ENCODE data around the gene MAP1B.

MAP1B gene

DNA sequence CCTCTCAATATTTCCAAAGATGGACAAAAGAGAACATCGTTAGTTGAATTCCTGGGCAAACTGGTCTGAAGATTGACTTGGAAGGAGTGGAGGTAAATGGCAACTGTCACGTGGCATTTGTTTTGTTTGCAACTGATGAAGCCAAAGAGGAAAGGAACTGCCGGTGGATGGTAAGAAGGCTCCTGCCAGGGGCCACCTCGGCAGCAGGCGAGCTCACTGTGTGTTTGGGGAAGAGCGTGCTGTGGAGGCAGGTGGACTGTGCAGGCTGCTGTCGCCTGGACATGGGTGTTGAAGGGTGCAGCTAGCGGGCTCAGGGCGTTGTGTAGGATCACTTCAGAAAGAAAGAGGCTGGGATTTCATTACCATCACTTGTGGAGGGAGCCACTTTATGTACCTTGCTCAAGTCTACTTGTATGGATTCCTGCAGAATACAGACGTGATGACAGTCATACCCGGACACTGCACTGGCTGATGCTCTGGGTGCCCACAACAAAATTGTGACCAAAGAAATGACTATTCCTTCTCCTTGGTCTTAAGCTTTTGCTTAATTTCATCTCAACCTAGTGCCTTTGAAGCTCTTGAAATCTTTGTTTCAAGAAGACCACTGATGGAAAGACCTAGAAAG lies 72.7 kb downstream of the MAP1B start:
- no peak overlapping the region for H3K27ac Mint-ChIP-seq
- H3K36me3 Mint-ChIP-seq: no peaks in the 10 kb centered on the region
- no peaks in the 10 kb centered on the region for H3K9me3 Mint-ChIP-seq
- peaks cover 67% of the 10 kb centered on the region for H3K27me3 Mint-ChIP-seq
- H3K4me3 Mint-ChIP-seq: no peak overlapping the region
- H3K4me1 Mint-ChIP-seq: no peaks in the 10 kb centered on the region
- ATAC-seq: no peak

DNA sequence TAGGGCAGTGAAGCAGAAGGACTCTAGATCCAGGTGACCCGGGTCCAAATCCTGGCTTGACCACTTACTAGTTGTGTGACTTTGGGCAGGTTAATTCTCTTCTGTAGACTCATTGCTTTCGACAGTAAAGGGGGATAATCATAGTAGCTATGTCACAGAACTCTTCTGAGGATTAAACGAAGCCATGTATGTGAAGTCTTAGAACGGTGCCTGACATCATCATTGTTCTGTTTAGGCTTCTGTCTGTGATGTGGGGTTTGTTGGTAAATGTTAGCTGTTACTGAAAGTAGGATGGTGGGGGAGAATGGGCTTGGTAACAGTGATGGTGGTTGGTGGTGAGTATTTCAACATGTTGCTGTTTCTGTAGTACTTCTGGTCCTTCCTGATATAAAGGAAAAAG lies 73.7 kb downstream of the MAP1B start:
- no peaks in the 10 kb centered on the region for H3K4me1 Mint-ChIP-seq
- no peak for ATAC-seq
- no peaks in the 10 kb centered on the region for H3K36me3 Mint-ChIP-seq
- H3K9me3 Mint-ChIP-seq: no peaks in the 10 kb centered on the region
- H3K27me3 Mint-ChIP-seq: peaks cover 67% of the 10 kb centered on the region
- H3K27ac Mint-ChIP-seq: no peak overlapping the region
- H3K4me3 Mint-ChIP-seq: no peak overlapping the region

DNA sequence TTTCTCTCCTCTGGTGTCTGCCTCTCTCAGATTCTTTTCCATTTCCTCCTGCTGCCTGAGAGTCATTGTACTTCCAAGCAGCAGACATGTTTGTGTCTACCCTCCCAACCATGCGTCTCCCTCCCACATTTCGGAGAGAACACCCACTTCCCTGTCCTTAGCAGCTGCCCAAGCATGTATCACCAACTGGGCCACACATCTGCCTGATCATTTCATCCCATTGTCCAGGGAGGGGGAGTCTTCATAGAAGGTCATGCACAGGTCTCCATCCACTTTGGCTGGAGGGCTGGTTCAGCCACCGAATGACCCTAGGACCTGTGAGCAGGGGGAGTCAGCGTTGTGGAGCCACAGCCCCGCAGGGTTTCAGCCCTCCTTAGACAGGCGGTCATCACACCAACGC lies 75.4 kb downstream of the MAP1B start:
- Mint-ChIP-seq H3K36me3 (no peaks in the 10 kb centered on the region), H3K9me3 (no peaks in the 10 kb centered on the region), H3K27me3 (peaks cover 63% of the 10 kb centered on the region)

DNA sequence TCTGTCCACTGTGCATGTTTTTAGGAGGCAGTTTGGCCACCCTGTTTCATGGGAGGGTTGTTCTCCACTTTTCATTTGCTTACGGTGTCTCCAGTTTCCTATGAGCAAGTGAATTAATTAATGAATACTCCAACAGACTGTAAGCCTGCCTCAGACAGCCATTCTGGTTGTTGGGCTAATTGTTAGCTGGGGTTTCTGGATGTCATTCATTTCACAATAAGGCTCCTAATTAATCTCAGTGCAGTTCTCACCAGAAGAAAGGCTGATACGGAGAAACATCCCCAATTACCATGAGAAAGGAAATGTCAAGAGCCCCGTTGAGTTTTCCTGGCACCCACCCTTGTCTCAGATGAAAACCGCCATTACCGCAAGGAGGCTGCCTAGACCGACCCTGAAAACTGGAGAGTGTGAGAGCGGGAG lies 75.8 kb downstream of the MAP1B start:
- Mint-ChIP-seq H3K4me1 (no peaks in the 10 kb centered on the region), H3K27me3 (peaks cover 63% of the 10 kb centered on the region), H3K4me3 (no peak overlapping the region), H3K9me3 (no peaks in the 10 kb centered on the region), H3K36me3 (no peaks in the 10 kb centered on the region), H3K27ac (no peak overlapping the region)
- ATAC-seq: no peak

More for the DNA sequence above, 75.4 kb downstream of the MAP1B start:
- H3K27ac Mint-ChIP-seq: no peak overlapping the region
- no peak overlapping the region for H3K4me3 Mint-ChIP-seq
- no peak for ATAC-seq
- H3K4me1 Mint-ChIP-seq: no peaks in the 10 kb centered on the region

DNA sequence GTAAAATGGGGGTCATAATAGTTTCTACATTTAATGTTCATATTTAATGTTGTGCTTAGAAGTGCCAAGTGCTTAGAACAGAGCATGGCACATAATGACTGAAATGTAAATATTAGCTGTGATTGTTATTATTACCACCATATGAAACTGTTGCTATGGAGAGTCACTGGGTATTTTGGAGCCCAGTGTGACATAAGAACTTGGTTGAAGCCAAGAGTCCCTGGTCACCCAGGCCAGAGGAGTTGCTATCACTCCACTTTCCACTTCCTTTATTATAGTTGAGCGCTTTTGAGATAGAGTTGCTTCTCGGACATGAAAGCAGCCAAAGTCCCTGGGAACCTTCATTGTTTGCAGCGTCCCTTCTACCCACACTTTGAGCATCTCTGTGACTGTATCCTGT lies 77.1 kb downstream of the MAP1B start:
- peaks cover 59% of the 10 kb centered on the region for H3K27me3 Mint-ChIP-seq
- no peak for ATAC-seq

DNA sequence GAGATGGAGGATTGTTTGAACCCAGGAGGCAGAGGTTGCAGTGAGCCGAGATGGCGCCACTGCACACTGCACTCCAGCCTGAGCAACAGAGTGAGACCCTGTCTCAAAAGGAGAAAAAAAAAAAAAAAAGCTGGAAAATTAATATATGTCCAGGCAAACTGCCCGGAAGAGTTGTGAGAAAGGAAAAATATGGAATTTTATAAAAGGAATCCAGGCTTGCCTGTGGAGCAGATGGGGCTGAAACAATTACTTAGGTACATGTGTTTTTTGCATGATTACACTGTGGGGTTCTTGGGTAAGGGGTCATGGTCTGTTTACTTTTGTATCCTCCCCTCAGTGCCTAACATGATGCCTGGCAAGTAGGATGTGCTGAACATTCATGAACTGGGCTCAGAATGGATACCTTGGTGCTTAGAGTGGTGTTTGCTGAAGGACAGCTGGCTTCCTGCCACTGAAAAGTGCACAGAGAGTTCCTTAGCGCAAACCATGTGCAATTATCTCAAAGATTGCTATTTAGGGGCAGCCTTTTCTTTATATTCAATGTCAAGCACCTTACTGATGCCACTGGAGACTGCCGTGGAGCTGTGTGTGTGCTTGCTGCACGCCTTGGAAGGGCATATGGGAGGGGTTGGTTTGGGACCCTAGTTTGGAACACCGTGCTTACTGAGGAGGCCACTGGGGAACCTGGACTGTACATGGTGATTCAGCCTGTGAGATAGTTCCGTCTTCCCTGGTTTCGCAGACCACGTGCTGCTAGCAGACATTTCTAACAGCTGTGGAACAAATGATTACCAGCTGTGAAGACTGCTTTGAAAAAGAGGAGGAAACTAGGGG lies 78.4 kb downstream of the MAP1B start:
- H3K36me3 Mint-ChIP-seq: no peaks in the 10 kb centered on the region
- no peak for ATAC-seq
- H3K4me3 Mint-ChIP-seq: no peak overlapping the region
- peaks cover 46% of the 10 kb centered on the region for H3K27me3 Mint-ChIP-seq
- H3K27ac Mint-ChIP-seq: no peak overlapping the region
- no peaks in the 10 kb centered on the region for H3K9me3 Mint-ChIP-seq
- H3K4me1 Mint-ChIP-seq: no peaks in the 10 kb centered on the region

More for the DNA sequence above, 77.1 kb downstream of the MAP1B start:
- H3K27ac Mint-ChIP-seq: no peak overlapping the region
- H3K9me3 Mint-ChIP-seq: no peaks in the 10 kb centered on the region
- H3K36me3 Mint-ChIP-seq: no peaks in the 10 kb centered on the region
- no peak overlapping the region for H3K4me3 Mint-ChIP-seq
- no peaks in the 10 kb centered on the region for H3K4me1 Mint-ChIP-seq

DNA sequence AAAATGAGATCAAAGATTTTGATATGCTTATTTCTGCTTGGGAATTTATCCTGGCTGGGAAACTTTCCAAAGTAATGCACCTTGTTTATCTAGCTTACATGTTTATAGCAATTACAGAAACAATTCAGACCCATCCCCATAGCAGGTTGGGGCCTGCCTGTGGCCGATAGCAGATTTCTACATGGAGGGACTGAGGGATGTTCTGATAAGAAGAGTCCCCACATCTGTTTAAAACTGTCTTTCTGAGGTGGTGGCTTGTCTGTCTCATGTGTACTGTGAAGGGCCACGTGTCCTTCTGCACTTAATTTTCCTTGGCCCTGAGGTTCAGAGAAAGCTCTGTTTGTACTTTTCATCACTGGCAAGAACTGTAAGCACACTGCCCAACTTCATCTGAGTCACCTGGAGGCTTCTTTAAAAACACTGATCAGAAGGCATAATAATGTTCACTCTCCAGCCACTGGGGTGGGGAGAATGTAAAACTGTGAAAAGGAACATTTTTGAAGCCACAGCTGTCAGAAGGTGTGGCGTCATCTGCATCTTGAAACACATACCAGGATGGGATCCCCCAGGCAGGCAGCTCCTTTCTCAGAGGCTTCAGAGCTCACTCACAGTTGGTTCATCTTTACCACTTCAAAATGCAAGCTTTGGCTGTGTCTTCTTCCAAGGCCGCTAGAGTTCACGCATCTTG lies 80.3 kb downstream of the MAP1B start:
- H3K9me3 Mint-ChIP-seq: no peaks in the 10 kb centered on the region
- H3K27me3 Mint-ChIP-seq: peaks cover 30% of the 10 kb centered on the region
- ATAC-seq: no peak
- no peak overlapping the region for H3K27ac Mint-ChIP-seq
- no peak overlapping the region for H3K4me3 Mint-ChIP-seq
- no peaks in the 10 kb centered on the region for H3K36me3 Mint-ChIP-seq
- H3K4me1 Mint-ChIP-seq: no peaks in the 10 kb centered on the region

DNA sequence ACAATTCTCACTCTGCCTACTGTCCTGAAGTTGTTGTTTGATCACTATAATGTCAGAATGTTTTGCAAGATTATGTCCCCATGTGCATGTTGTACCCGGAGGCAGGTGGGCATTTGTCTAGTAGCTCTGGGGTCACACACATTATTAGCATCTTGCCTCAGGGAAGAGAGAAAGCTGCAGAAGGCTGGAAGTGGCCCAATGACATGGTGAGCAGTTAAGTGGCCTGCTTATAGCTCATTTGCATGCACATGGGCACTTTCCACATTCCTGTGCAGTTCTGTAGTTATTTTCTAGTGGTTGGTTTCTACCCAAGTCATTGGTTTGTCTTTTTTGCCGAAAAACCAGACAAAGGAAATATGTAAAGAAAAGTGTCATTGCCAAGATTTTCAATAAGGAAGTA lies 80.9 kb downstream of the MAP1B start:
- Mint-ChIP-seq H3K9me3 (no peaks in the 10 kb centered on the region), H3K27me3 (peaks cover 24% of the 10 kb centered on the region), H3K4me3 (no peak overlapping the region), H3K4me1 (no peaks in the 10 kb centered on the region), H3K27ac (no peak overlapping the region), H3K36me3 (no peaks in the 10 kb centered on the region)
- ATAC-seq: no peak

DNA sequence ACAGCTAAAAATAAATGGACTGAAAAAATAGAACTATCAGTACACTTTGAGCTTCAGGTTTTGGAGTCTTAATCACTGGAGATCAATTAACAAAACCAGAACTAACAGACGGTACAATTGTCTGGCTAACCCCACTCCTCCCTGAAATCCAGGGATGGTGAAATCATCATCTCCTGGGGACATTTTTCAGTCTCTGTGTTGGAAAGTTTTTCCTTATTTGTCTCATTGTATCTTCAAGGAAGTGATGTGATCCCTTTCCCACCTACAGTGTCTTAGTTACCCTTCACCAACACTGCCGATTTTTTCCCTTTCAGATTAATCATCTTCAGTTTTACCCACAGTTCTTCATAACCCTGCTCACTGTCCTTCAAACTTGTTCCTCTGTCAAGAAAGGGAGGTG lies 81.9 kb downstream of the MAP1B start:
- Mint-ChIP-seq H3K4me3 (no peak overlapping the region), H3K27ac (no peak overlapping the region), H3K36me3 (no peaks in the 10 kb centered on the region), H3K27me3 (peaks cover 14% of the 10 kb centered on the region), H3K4me1 (no peaks in the 10 kb centered on the region), H3K9me3 (no peaks in the 10 kb centered on the region)
- no peak for ATAC-seq

DNA sequence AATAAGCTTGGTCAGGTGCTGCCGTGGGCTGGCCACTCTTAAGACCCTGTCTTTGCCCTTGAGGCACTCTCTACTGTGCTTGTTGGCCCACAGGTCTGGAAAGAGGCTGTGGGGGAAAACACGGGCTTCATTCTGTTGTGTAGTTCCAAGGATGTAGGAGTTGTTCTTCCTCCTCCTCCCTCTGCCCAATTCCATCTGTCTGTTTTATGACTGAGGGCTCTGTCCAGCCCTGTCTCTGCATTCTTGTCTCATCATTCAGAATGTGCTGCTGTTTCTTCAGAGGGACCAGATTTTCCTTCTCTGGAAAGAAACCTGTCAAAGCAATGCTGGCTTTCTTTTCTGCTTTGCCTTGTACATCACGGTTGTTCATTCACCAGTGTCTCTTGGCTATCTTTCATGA lies 84.1 kb downstream of the MAP1B start:
- ATAC-seq: no peak
- no peak overlapping the region for H3K4me3 Mint-ChIP-seq
- peaks cover 18% of the 10 kb centered on the region for H3K27me3 Mint-ChIP-seq
- peaks cover 10% of the 10 kb centered on the region for H3K9me3 Mint-ChIP-seq
- H3K4me1 Mint-ChIP-seq: peaks cover 19% of the 10 kb centered on the region
- peaks cover 12% of the 10 kb centered on the region for H3K36me3 Mint-ChIP-seq
- no peak overlapping the region for H3K27ac Mint-ChIP-seq

DNA sequence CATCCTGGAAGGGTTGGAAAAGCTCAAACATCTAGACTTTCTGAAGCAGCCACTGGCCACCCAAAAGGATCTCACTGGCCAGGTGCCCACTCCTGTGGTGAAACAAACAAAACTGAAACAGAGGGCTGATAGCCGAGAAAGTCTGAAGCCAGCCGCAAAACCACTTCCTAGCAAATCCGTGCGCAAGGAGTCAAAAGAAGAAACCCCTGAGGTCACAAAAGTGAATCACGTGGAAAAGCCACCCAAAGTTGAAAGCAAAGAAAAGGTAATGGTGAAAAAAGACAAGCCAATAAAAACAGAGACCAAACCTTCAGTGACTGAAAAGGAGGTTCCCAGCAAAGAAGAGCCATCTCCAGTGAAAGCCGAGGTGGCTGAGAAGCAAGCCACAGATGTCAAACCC lies 87.6 kb downstream of the MAP1B start:
- H3K27ac Mint-ChIP-seq: peak overlapping the region; percentile 65
- peak overlapping the region; percentile 70 for H3K4me3 Mint-ChIP-seq

DNA sequence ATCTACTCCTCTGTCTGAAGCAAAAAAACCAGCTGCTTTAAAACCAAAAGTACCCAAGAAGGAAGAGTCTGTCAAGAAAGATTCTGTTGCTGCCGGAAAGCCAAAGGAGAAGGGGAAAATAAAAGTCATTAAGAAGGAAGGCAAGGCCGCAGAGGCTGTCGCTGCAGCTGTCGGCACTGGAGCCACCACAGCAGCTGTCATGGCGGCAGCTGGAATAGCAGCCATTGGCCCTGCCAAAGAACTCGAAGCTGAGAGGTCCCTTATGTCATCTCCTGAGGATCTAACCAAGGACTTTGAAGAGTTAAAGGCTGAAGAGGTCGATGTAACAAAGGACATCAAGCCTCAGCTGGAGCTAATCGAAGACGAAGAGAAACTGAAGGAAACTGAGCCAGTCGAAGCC lies 88.3 kb downstream of the MAP1B start:
- Mint-ChIP-seq H3K27me3 (peaks cover 32% of the 10 kb centered on the region), H3K27ac (peak overlapping the region; percentile 65), H3K36me3 (peaks cover 21% of the 10 kb centered on the region), H3K4me3 (peak overlapping the region; percentile 70), H3K4me1 (peaks cover 19% of the 10 kb centered on the region), H3K9me3 (peaks cover 10% of the 10 kb centered on the region)
- ATAC-seq: no peak

More for the DNA sequence above, 87.6 kb downstream of the MAP1B start:
- Mint-ChIP-seq H3K36me3 (peaks cover 21% of the 10 kb centered on the region), H3K4me1 (peaks cover 19% of the 10 kb centered on the region), H3K9me3 (peaks cover 10% of the 10 kb centered on the region), H3K27me3 (peaks cover 32% of the 10 kb centered on the region)
- ATAC-seq: peak; percentile 84

DNA sequence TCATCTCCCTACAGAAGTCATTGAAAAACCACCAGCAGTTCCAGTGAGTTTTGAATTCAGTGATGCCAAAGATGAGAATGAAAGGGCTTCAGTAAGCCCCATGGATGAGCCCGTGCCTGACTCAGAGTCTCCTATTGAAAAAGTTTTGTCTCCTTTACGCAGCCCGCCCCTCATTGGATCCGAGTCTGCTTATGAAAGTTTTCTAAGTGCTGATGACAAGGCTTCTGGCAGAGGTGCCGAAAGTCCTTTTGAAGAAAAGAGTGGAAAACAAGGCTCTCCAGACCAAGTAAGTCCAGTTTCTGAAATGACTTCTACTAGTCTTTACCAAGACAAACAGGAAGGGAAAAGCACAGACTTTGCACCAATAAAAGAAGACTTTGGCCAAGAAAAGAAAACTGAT lies 90.1 kb downstream of the MAP1B start:
- Mint-ChIP-seq H3K4me1 (peaks cover 19% of the 10 kb centered on the region), H3K27ac (no peak overlapping the region), H3K36me3 (peaks cover 21% of the 10 kb centered on the region), H3K4me3 (no peak overlapping the region), H3K9me3 (peaks cover 10% of the 10 kb centered on the region), H3K27me3 (peaks cover 32% of the 10 kb centered on the region)
- ATAC-seq: no peak

DNA sequence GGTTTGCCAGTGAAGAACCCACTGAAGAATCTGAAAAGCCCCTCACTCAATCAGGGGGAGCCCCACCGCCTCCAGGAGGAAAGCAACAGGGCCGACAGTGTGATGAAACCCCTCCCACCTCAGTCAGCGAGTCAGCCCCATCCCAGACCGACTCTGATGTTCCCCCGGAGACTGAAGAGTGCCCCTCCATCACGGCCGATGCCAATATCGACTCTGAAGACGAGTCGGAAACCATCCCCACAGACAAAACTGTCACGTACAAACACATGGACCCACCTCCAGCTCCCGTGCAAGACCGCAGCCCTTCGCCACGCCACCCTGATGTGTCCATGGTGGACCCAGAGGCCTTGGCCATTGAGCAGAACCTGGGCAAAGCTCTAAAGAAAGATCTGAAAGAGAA lies 92.4 kb downstream of the MAP1B start:
- Mint-ChIP-seq H3K36me3 (peaks cover 21% of the 10 kb centered on the region), H3K4me1 (peaks cover 17% of the 10 kb centered on the region), H3K9me3 (peaks cover 10% of the 10 kb centered on the region), H3K27ac (no peak overlapping the region), H3K4me3 (no peak overlapping the region), H3K27me3 (peaks cover 32% of the 10 kb centered on the region)
- no peak for ATAC-seq

DNA sequence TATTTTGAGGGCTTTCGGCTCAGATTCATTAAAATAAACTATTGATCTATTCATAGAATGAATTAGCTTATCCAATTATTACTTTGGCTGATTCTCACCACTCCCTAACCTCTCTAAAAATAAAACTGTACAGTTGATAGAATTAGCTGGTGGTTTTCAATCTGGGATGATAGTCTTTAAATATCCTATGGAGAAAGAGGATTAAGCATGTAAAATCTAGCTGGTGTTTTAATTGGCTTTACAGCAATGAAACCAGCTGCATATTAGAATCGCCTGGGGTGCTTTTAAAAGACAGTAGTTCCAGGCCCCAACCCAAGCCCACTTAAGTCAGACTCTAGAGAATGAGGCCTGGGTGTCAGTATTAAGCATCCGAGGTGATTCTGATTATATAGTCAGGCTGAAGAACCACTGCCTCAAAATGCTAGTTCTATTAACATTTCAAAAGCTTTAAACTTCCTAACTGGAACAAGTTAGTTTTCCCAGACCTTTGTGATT lies 95.1 kb downstream of the MAP1B start:
- H3K27ac Mint-ChIP-seq: no peak overlapping the region
- H3K4me1 Mint-ChIP-seq: no peaks in the 10 kb centered on the region
- no peak overlapping the region for H3K4me3 Mint-ChIP-seq
- H3K27me3 Mint-ChIP-seq: peaks cover 12% of the 10 kb centered on the region
- no peaks in the 10 kb centered on the region for H3K9me3 Mint-ChIP-seq
- H3K36me3 Mint-ChIP-seq: peaks cover 9% of the 10 kb centered on the region
- no peak for ATAC-seq
